H1 (cell line): ENCODE results near the gene ASIP. TPM values are rescaled to one million over a fixed set of nuclear protein-coding genes. Genes with fewer than 3 reads are reported as not detected.

Experiments
- CTCF ChIA-PET: fragments of 300-600 bp; sonication (Branson Sonifier 250); formaldehyde crosslinking; loops from one replicate; lab custom pipeline; 2021; ENCODE audit not compliant: partially characterized antibody; lab: Charles Lee
- POLR2A ChIA-PET: fragments of 300-600 bp; sonication (Branson Sonifier 250); formaldehyde crosslinking; loops from one replicate; lab custom pipeline; 2021; ENCODE audit warnings: inconsistent platforms; ENCODE audit not compliant: partially characterized antibody; lab: Charles Lee
- DNase-seq, 2 experiments: peaks; one replicate each; pipeline versions ENCODE4 v3.0.0 to v3.0.0-alpha.2; 2010 to 2022; ENCODE audit warnings: low spot score in 2 of 2, low read depth in 1 of 2, mixed read lengths in 1 of 2
- FAIRE-seq: peaks from 2 replicates; lab custom pipeline; 2011; peaks lifted over from hg19 to GRCh38; lab: Jason Lieb, UNC
- H2AFZ ChIP-seq: 2 replicates; pipeline ENCODE4 v1.8.1; 2012; ENCODE audit warnings: low read length, inconsistent platforms
- H2AK5ac ChIP-seq: 2 replicates; pipeline ENCODE4 v1.6.1; 2013; ENCODE audit warnings: low read depth, low read length
- H2BK120ac ChIP-seq: replicated peaks from 2 replicates; pipeline ENCODE3; 2013; ENCODE audit warnings: low read depth, low read length, inconsistent platforms
- H2BK12ac ChIP-seq: 2 replicates; pipeline ENCODE4 v1.6.1; 2013; ENCODE audit warnings: low read depth, low read length
- H2BK15ac ChIP-seq: 2 replicates; pipeline ENCODE4 v1.6.1; 2013; ENCODE audit warnings: low read length
- H2BK20ac ChIP-seq: 2 replicates; pipeline ENCODE4 v1.6.1; 2013; ENCODE audit warnings: low read length
- H2BK5ac ChIP-seq: 2 replicates; pipeline ENCODE4 v1.6.1; 2013; ENCODE audit warnings: low read depth, low read length
- H3K14ac ChIP-seq: 2 replicates; pipeline ENCODE4 v1.6.1; 2013; ENCODE audit warnings: inconsistent platforms; ENCODE audit not compliant: insufficient read length
- H3K18ac ChIP-seq: 2 replicates; pipeline ENCODE4 v1.6.1; 2013; ENCODE audit warnings: low read length; ENCODE audit errors: extremely low read depth
- H3K23ac ChIP-seq: 2 replicates; pipeline ENCODE4 v1.6.1; 2013; ENCODE audit warnings: inconsistent platforms; ENCODE audit not compliant: insufficient read length
- H3K23me2 ChIP-seq: 2 replicates; pipeline ENCODE4 v1.6.1; 2013; ENCODE audit warnings: low read depth, low read length
- H3K27ac ChIP-seq: 2 replicates; pipeline ENCODE4 v1.6.1; 2011; ENCODE audit warnings: low read depth, low read length, inconsistent platforms
- H3K27me3 ChIP-seq, 4 experiments: replicated peaks in 1 of 4; 1 replicate in 1 of 4; 2 replicates in 3 of 4; pipeline versions ENCODE4 v1.6.1 to v1.8.1; 2011 to 2013; ENCODE audit warnings: low read length in 3 of 4, mild to moderate bottlenecking in 3 of 4, inconsistent platforms in 2 of 4, mixed read lengths in 2 of 4, moderate library complexity in 1 of 4; ENCODE audit not compliant: control insufficient read depth in 3 of 4, insufficient read depth in 3 of 4; ENCODE audit errors: extremely low read depth in 1 of 4
- H3K36me3 ChIP-seq, 4 experiments: 2 replicates each; pipeline versions ENCODE4 v1.6.1 to v1.8.1; 2011 to 2013; ENCODE audit warnings: mild to moderate bottlenecking in 4 of 4, low read length in 3 of 4, moderate library complexity in 2 of 4, control low read depth in 1 of 4, inconsistent platforms in 1 of 4; ENCODE audit not compliant: insufficient read depth in 4 of 4, control insufficient read depth in 2 of 4
- H3K4ac ChIP-seq: replicated peaks from 2 replicates; pipeline ENCODE3; 2013; ENCODE audit warnings: low read length, low read depth, mixed read lengths, inconsistent platforms; ENCODE audit not compliant: insufficient read length
- H3K4me1 ChIP-seq, 4 experiments: replicated peaks in 1 of 4; 1 replicate in 1 of 4; 2 replicates in 3 of 4; pipeline versions ENCODE4 v1.6.1 to v1.8.1; 2011 to 2013; ENCODE audit warnings: low read length in 3 of 4, inconsistent platforms in 2 of 4, mixed read lengths in 1 of 4; ENCODE audit not compliant: insufficient read depth in 4 of 4, control insufficient read depth in 3 of 4
- H3K4me2 ChIP-seq, 2 experiments: 2 replicates each; pipeline versions ENCODE4 v1.6.1 to v1.8.1; 2011 to 2013; ENCODE audit warnings: low read depth in 2 of 2, low read length in 2 of 2, control low read depth in 1 of 2, inconsistent platforms in 1 of 2, mild to moderate bottlenecking in 1 of 2; ENCODE audit not compliant: insufficient read depth in 1 of 2
- H3K4me3 ChIP-seq, 4 experiments: fragments of 200-600, 300-600 bp in 1 of 4; sonication (generic), shearing (Covaris generic), sonication (Bioruptor Twin) in 1 of 4; 2 replicates each; pipeline versions ENCODE4 v1.5.1 to v1.8.1; 2011 to 2016; ENCODE audit warnings: low read length in 4 of 4, low read depth in 3 of 4, control low read depth in 2 of 4, inconsistent platforms in 2 of 4, mild to moderate bottlenecking in 2 of 4, mixed read lengths in 1 of 4, moderate library complexity in 1 of 4; ENCODE audit not compliant: insufficient read depth in 2 of 4; ENCODE audit errors: extremely low read depth in 1 of 4
- H3K56ac ChIP-seq: replicated peaks from 2 replicates; pipeline ENCODE3; 2013; ENCODE audit warnings: low read depth, mild to moderate bottlenecking, mixed read lengths, low read length, inconsistent platforms; ENCODE audit not compliant: insufficient read length
- H3K79me1 ChIP-seq: 2 replicates; pipeline ENCODE4 v1.6.1; 2013; ENCODE audit warnings: low read depth, low read length, control low read depth
- H3K79me2 ChIP-seq, 2 experiments: 2 replicates each; pipeline versions ENCODE4 v1.6.1 to v1.8.1; 2012 to 2013; ENCODE audit warnings: low read length in 2 of 2, mild to moderate bottlenecking in 2 of 2, inconsistent platforms in 1 of 2; ENCODE audit not compliant: insufficient read depth in 2 of 2, control insufficient read depth in 1 of 2
- H3K9ac ChIP-seq, 4 experiments: replicated peaks in 1 of 4; 1 replicate in 1 of 4; 2 replicates in 3 of 4; pipeline versions ENCODE4 v1.6.1 to v1.8.1; 2011 to 2013; ENCODE audit warnings: low read depth in 3 of 4, low read length in 3 of 4, control low read depth in 2 of 4, mild to moderate bottlenecking in 2 of 4, moderate library complexity in 2 of 4, inconsistent platforms in 1 of 4; ENCODE audit errors: extremely low read depth in 1 of 4
- H3K9me3 ChIP-seq, 2 experiments: 2 replicates each; pipeline versions ENCODE4 v1.6.1 to v1.8.1; 2012 to 2013; ENCODE audit warnings: mild to moderate bottlenecking in 2 of 2, moderate library complexity in 2 of 2, control low read depth in 1 of 2, inconsistent platforms in 1 of 2, low read depth in 1 of 2, low read length in 1 of 2, mixed read lengths in 1 of 2; ENCODE audit not compliant: insufficient read depth in 2 of 2
- H4K20me1 ChIP-seq, 2 experiments: replicated peaks in 1 of 2; 2 replicates each; pipeline versions ENCODE3 to v1.8.1; 2011 to 2013; ENCODE audit warnings: inconsistent platforms in 2 of 2, low read length in 2 of 2, mild to moderate bottlenecking in 1 of 2; ENCODE audit not compliant: insufficient read depth in 2 of 2, control insufficient read depth in 1 of 2
- H4K5ac ChIP-seq: 2 replicates; pipeline ENCODE4 v1.6.1; 2013; ENCODE audit warnings: low read length, low read depth, mixed read lengths, inconsistent platforms; ENCODE audit not compliant: insufficient read length
- H4K8ac ChIP-seq: 2 replicates; pipeline ENCODE4 v1.8.0; 2013; ENCODE audit warnings: mild to moderate bottlenecking, moderate library complexity, low read length, inconsistent platforms; ENCODE audit not compliant: insufficient read depth; ENCODE audit errors: extremely low read depth
- H4K91ac ChIP-seq: replicated peaks from 2 replicates; pipeline ENCODE3; 2013; ENCODE audit warnings: low read length, mixed read lengths, inconsistent platforms; ENCODE audit not compliant: insufficient read length
- BCL11A ChIP-seq, 2 experiments: IDR thresholded peaks; one replicate each; pipeline ENCODE4 v1.6.1; 2011; ENCODE audit warnings: low read depth in 2 of 2, low read length in 2 of 2, mild to moderate bottlenecking in 2 of 2
- CBX5 ChIP-seq: fragments of 300-800, 300-1000 bp; sonication (generic); IDR thresholded peaks from 2 replicates; pipeline ENCODE4 v1.7.1; 2016; ENCODE audit warnings: antibody characterized with exemption, low read length, low read depth
- CHD1 ChIP-seq: IDR thresholded peaks from 2 replicates; pipeline ENCODE4 v1.6.1; 2012; ENCODE audit warnings: low read depth, low read length, improper control_type of control experiment
- HDAC6 ChIP-seq: IDR thresholded peaks from one replicate; pipeline ENCODE4 v1.7.1; 2012; ENCODE audit warnings: low read depth, mild to moderate bottlenecking, inconsistent platforms, low read length, moderate library complexity
- JUND ChIP-seq: IDR thresholded peaks from 2 replicates; pipeline ENCODE4 v1.6.1; 2011; ENCODE audit warnings: mild to moderate bottlenecking, improper control_type of control experiment, low read length
- KDM5A ChIP-seq: fragments of 200-600 bp; IDR thresholded peaks from 2 replicates; pipeline ENCODE4 v1.7.1; 2012; ENCODE audit warnings: mild to moderate bottlenecking, low read length, inconsistent platforms, mixed read lengths
- NANOG ChIP-seq: IDR thresholded peaks from 2 replicates; pipeline ENCODE4 v1.6.1; 2011; ENCODE audit warnings: low read length, low read depth, mild to moderate bottlenecking, inconsistent platforms; ENCODE audit not compliant: insufficient read depth, poor library complexity, severe bottlenecking
- NRF1 ChIP-seq: IDR thresholded peaks from 2 replicates; pipeline ENCODE4 v1.6.1; 2011; ENCODE audit warnings: mild to moderate bottlenecking, low read depth, low read length, improper control_type of control experiment
- POLR2A ChIP-seq, 2 experiments: IDR thresholded peaks; 1 replicate in 1 of 2; 2 replicates in 1 of 2; pipeline ENCODE4 v1.6.1; 2011; ENCODE audit warnings: low read depth in 2 of 2, low read length in 2 of 2, mild to moderate bottlenecking in 2 of 2; ENCODE audit errors: control extremely low read depth in 1 of 2
- POU5F1 ChIP-seq: IDR thresholded peaks from 2 replicates; pipeline ENCODE4 v1.6.1; 2011; ENCODE audit warnings: low read depth, mild to moderate bottlenecking, low read length, moderate library complexity
- RFX5 ChIP-seq: IDR thresholded peaks from 2 replicates; pipeline ENCODE4 v1.6.1; 2011; ENCODE audit warnings: low read depth, low read length, improper control_type of control experiment, borderline replicate concordance
- SIRT6 ChIP-seq: IDR thresholded peaks from one replicate; pipeline ENCODE4 v1.7.1; 2012; ENCODE audit warnings: low read length, inconsistent platforms
- SIX5 ChIP-seq: IDR thresholded peaks from 2 replicates; pipeline ENCODE4 v1.6.1; 2011; ENCODE audit warnings: mild to moderate bottlenecking, low read depth, low read length
- SP1 ChIP-seq: IDR thresholded peaks from 2 replicates; pipeline ENCODE4 v1.6.1; 2011; ENCODE audit warnings: low read depth, low read length
- YY1 ChIP-seq: IDR thresholded peaks from 2 replicates; pipeline ENCODE4 v1.6.1; 2011; ENCODE audit warnings: low read depth, mild to moderate bottlenecking, low read length
- ZNF274 ChIP-seq: IDR thresholded peaks from 2 replicates; pipeline ENCODE4 v1.7.0; 2012; ENCODE audit warnings: low read length, borderline replicate concordance; ENCODE audit errors: extremely low read depth
- WGBS, 2 experiments: shearing (Covaris generic) in 1 of 2; methylation state at CpG; one replicate each; pipeline versions ENCODE4 v1.1.6 to v1.1.7; 2013 to 2015; ENCODE audit warnings: low lambda C conversion rate in 2 of 2, mixed read lengths in 2 of 2, inconsistent platforms in 1 of 2, low coverage in 1 of 2, missing lambda C conversion rate in 1 of 2; ENCODE audit not compliant: insufficient replicate concordance in 2 of 2, insufficient coverage in 1 of 2, insufficient read length in 1 of 2; ENCODE audit errors: extremely low coverage in 1 of 2, missing lambda C conversion rate in 1 of 2; 5-methylcytosine and 5-hydroxymethylcytosine counted together
- polyA plus RNA-seq, 7 experiments: library from polyadenylated mRNA; depleted of rRNA in 3 of 7; stranded (reverse) in 5 of 7; unstranded in 2 of 7; fragments of >200 nt in 5 of 7; fragments of 200-250 nt in 2 of 7; gene quantifications; 1 replicate in 5 of 7; 2 replicates in 1 of 7; 4 replicates in 1 of 7; pipeline versions ENCODE4 v1.2.1 to v1.2.3, GENCODE V29; 2011 to 2013; ENCODE audit warnings: missing spikeins in 2 of 7, mixed read lengths in 2 of 7
- total RNA-seq: library from RNA; stranded (reverse); fragmentation: NEBNext Ultra II Directional; extraction: Animal tissue kit (Norgen Biotek cat#: 25700); gene quantifications from 2 replicates; pipeline ENCODE4 v1.2.1, GENCODE V29; 2021

Gene ASIP
- total and polyA plus RNA-seq, 2 of the 8 experiments (the other 6 are each of a cell fraction or from before 2014, with no cell fraction given), result not detected

GRCh38 chr20:34246126-34246626 is 5.0 kb downstream of the ASIP start:
- H2BK15ac ChIP-seq, result no peak overlapping the region
- ChIA-PET CTCF (interaction anchor here (1.6 to 2.6 kb wide), 3 partner anchors 9 to 49 kb away, joined by 3 to 20 read pairs (median 6); no protein-coding TSS in a partner anchor), POLR2A (interaction anchor here (1.0 kb wide), 1 partner anchor 20 kb away, joined by 6 read pairs; no protein-coding TSS in a partner anchor)
- H3K56ac ChIP-seq, result no peak overlapping the region
- no peak overlapping the region for H2AFZ ChIP-seq
- H3K27ac ChIP-seq, result no peak overlapping the region
- H3K4ac ChIP-seq, result no peak overlapping the region
- H3K9ac ChIP-seq, result no peak overlapping the region
- H3K4me1 ChIP-seq, result no peaks in the 10 kb centered on the region
- H3K23me2 ChIP-seq, result no peaks in the 10 kb centered on the region
- no peak overlapping the region for H4K91ac ChIP-seq
- H3K36me3 ChIP-seq, result no peaks in the 10 kb centered on the region
- FAIRE-seq, result no peak
- no peak overlapping the region for H2BK12ac ChIP-seq
- H3K79me2 ChIP-seq, result no peaks in the 10 kb centered on the region
- H2BK5ac ChIP-seq, result no peak overlapping the region
- H3K4me3 ChIP-seq, result no peak overlapping the region
- H4K5ac ChIP-seq, result no peak overlapping the region
- H4K8ac ChIP-seq, result no peak overlapping the region
- H2BK120ac ChIP-seq, result no peak overlapping the region
- no peak overlapping the region for H3K18ac ChIP-seq
- no peaks in the 10 kb centered on the region for H3K79me1 ChIP-seq
- no peak overlapping the region for H2BK20ac ChIP-seq
- no peaks in the 10 kb centered on the region for H3K9me3 ChIP-seq
- H3K23ac ChIP-seq, result no peak overlapping the region
- H4K20me1 ChIP-seq, result no peaks in the 10 kb centered on the region
- WGBS, 2 experiments, result 94% methylated on average over 2 of the region's 2 CpGs; no CpG with 5 or more reads in 1 of the 2 experiments
- no peaks in the 10 kb centered on the region for H3K27me3 ChIP-seq
- H3K4me2 ChIP-seq, result no peak overlapping the region
- H2AK5ac ChIP-seq, result no peak overlapping the region
- no peak for DNase-seq
- no peak overlapping the region for H3K14ac ChIP-seq
- TF ChIP-seq RFX5 (no peak), ZNF274 (no peak), SIX5 (no peak), HDAC6 (no peak), BCL11A (IDR thresholded peaks at IDR 0.05; ENCODE audit: low read depth in 2 of 2, low read length in 2 of 2) (no peak), KDM5A (no peak), YY1 (no peak), JUND (no peak), NRF1 (no peak), NANOG (no peak), SIRT6 (no peak), SP1 (no peak), CHD1 (no peak), CBX5 (no peak), POU5F1 (no peak), POLR2A (IDR thresholded peaks at IDR 0.05; ENCODE audit: control extremely low read depth in 1 of 2, low read depth in 2 of 2, low read length in 2 of 2) (no peak)
